Measurements from ENCODE around the gene RAD9B. TPM values are rescaled to one million over a fixed set of nuclear protein-coding genes. Genes with fewer than 3 reads are reported as not detected.
"Not testable (repeated sequence)": the region's sequence is repeated elsewhere in the genome, so short reads cannot be mapped to it uniquely, and the experiment has no call there.

The RAD9B gene
- total RNA-seq, 1 experiment from 2014 or later, result 2.7 TPM

DNA sequence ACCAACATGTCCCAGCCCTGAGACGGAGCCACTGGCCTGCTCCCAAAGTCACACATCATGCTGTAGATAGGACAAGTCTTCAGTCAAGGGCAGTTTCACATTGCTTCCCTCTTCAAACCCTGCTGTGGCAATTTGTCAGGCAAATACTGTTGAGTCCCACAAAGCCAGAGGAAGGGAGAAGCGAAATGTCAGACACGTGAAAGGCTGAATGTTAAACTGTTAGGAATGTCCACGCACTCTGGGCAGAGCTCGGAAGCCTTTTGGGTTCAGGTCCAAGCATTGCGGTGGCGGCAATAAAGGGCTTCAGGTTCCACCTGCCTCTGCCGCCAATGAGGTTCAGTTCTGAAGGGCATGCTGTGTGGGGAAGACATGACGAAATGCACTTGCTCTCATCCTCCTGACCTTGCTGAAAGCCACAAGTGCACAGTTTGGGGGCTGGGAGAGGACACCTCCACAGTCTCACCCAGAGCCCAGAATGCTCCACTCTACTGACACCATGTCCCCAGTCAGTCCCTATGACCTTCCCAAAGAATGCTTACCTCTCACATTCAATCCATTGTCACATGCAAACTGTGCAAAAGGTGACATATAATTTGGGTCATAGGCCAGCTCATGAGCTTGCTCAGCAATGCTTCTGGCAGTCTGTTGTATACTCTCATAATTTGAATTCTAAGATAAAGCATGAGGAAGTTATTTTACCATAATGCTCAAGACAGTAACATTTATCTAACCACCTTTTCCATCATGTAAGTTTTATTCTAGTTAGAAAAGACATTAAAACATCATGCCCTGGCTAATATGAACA, 35.7 kb downstream of the RAD9B start:
- H3K27me3 ChIP-seq, result no peaks in the 10 kb centered on the region
- no peaks in the 10 kb centered on the region for H3K9me3 ChIP-seq (replicated peaks)
- H3K4me1 ChIP-seq, result peaks cover 20% of the 10 kb centered on the region
- H3K27ac ChIP-seq, result peak overlapping the region; percentile 84
- no peak overlapping the region for H3K4me3 ChIP-seq
- H3K36me3 ChIP-seq, result peaks cover 7% of the 10 kb centered on the region; the same call in 1 of the 2 replicates
- peak; percentile 78 to 83 for DNase-seq

DNA sequence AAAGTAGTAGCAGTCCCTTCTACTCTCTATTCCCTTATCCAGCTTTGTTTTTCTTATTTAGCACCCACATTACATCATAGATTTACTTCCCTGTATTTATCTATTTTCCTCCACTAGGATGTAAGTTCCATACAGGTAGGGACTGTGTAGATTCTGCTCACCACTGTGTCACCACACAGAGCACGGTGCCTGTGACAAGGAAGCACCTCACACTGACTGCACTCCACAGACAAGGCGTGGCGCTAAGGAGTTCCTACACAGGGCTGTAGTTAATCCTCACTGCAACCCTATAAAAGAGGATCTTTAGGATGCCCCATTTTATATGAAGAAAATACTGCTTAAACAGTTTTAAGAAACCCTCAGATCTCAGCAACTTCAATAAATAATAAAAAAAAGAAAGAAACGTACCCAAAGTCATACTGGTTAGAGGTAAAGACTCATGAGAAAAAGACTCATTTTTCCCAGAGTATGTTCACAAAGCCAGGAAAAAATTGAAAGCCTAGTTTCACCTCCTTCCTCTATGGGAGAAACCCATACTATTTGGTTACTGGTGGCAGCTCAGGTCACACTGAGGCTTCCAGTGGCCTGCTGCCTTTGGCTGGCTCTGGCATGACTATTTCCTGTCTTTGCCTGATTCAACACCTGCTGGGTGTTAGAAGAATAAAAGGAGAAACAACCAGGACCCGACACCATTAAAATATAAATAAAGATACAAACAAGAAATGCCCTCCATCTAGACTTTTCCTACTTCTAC, 36.9 kb downstream of the RAD9B start:
- Histone ChIP-seq H3K27me3 (no peaks in the 10 kb centered on the region), H3K36me3 (peaks cover 7% of the 10 kb centered on the region), H3K4me1 (peaks cover 20% of the 10 kb centered on the region), H3K9me3 (replicated peaks) (no peaks in the 10 kb centered on the region), H3K4me3 (no peak overlapping the region), H3K27ac (no peak overlapping the region)
- no peak for DNase-seq

- no peak overlapping the region for H3K4me3 ChIP-seq
- DNase-seq, result no peak
- no peak overlapping the region for H3K27ac ChIP-seq
- H3K27me3 ChIP-seq, result no peaks in the 10 kb centered on the region
- H3K36me3 ChIP-seq, result peaks cover 8% of the 10 kb centered on the region; the same call in 1 of the 2 replicates
- no peaks in the 10 kb centered on the region for H3K9me3 ChIP-seq (replicated peaks)
- H3K4me1 ChIP-seq, result peaks cover 20% of the 10 kb centered on the region
These were observed 37.9 kb downstream of the RAD9B start for GRCh38 chr12:110540048-110540447.

- Histone ChIP-seq H3K9me3 (replicated peaks) (no peaks in the 10 kb centered on the region), H3K4me1 (peaks cover 11% of the 10 kb centered on the region), H3K36me3 (peaks cover 5% of the 10 kb centered on the region; the same call in 1 of the 2 replicates), H3K27me3 (no peaks in the 10 kb centered on the region), H3K4me3 (no peak overlapping the region), H3K27ac (no peak overlapping the region)
- DNase-seq, result peak; percentile 70 to 82
These were observed 41.3 kb downstream of the RAD9B start for GRCh38 chr12:110543252-110543959.

DNA sequence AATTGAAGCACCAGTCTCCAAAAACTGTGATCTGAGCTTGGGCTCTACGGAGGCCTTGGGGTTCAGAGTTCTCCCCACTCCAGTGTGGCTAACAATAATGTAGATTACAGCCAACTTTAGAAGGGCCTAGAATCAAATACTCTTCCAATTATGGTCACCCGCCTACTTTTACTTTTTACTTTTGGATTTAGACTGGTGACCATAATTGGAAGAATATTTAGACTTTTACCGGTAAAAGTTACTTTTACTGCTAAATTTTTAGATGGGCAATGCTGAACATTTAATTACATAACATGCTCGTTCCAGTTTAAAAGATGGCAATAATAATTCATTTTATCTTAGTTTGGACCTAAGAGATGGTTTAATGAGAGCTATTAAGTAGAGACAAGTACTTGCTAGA, 41.8 kb downstream of the RAD9B start:
- no peak overlapping the region for H3K27ac ChIP-seq
- H3K4me1 ChIP-seq, result peaks cover 8% of the 10 kb centered on the region; the same call in 1 of the 2 replicates
- H3K27me3 ChIP-seq, result no peaks in the 10 kb centered on the region
- H3K4me3 ChIP-seq, result no peak overlapping the region
- H3K36me3 ChIP-seq, result peaks cover 4% of the 10 kb centered on the region; the same call in 1 of the 2 replicates
- no peak for DNase-seq
- H3K9me3 ChIP-seq (replicated peaks), result no peaks in the 10 kb centered on the region

DNA sequence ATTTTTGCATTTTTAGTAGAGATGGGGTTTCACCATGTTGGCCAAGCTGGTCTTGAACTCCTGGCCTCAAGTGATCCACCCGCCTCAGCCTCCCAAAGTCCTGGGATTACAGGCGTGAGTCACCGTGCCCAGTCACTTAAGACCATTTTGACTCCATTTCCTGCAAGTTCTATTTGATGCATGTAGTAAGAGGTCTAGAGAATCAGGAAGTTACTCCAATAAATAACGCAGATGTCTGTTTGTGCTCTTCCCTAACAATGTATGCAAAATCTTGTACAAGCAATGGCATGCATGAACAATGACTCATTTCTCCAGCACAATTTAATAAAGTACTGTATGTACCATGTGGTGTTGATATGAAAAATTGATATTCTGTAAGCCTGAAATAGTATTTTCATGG, 43.1 kb downstream of the RAD9B start:
- not testable (repeated sequence) for DNase-seq; H3K9me3 ChIP-seq (replicated peaks); H3K27ac ChIP-seq; H3K4me3 ChIP-seq; H3K27me3 ChIP-seq; H3K4me1 ChIP-seq; H3K36me3 ChIP-seq

DNA sequence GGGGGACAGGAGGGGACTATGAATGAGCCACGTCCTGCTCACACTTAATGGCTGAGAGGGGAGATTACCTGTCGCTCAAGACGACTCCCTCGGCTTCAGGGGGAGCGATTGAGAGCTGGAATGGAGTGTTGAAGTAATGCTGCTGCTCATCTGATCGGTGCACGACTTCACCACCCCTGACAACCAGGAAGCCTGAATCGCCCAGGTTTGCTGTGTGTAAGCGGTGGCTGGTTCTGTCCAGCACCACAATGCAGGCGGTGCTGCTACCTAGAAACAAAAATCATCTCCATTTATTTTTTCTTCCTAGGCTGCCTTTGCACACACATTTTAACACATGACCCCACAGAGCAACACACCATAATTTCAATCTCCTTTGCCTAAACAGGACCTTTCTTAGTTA, 43.7 kb downstream of the RAD9B start:
- peaks cover 4% of the 10 kb centered on the region; the same call in 1 of the 2 replicates for H3K36me3 ChIP-seq
- no peak for DNase-seq
- no peak overlapping the region for H3K27ac ChIP-seq
- H3K9me3 ChIP-seq (replicated peaks), result no peaks in the 10 kb centered on the region
- H3K4me1 ChIP-seq, result peaks cover 8% of the 10 kb centered on the region; the same call in 1 of the 2 replicates
- no peak overlapping the region for H3K4me3 ChIP-seq
- no peaks in the 10 kb centered on the region for H3K27me3 ChIP-seq

DNA sequence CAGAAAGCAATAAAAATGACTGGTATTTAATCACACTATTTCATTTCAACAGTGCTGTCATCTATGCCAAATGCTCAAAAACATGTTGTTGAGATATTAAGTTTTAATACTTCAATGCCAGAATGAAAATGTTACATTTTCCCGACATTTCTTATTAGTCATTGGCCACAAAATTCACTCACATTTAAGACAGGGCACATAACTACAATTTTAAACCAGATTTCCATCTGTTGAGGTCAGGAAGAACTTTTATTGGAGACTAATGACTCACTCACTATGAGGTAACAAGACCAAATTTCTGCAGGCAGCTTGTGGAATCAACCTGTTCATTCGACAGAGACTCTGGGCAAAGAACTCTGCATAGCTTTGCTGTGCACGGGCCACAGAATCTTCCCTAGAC, 44.2 kb downstream of the RAD9B start:
- no peak overlapping the region for H3K27ac ChIP-seq
- H3K4me1 ChIP-seq, result peaks cover 8% of the 10 kb centered on the region; the same call in 1 of the 2 replicates
- DNase-seq, result peak; percentile 8 to 25
- peaks cover 4% of the 10 kb centered on the region; the same call in 1 of the 2 replicates for H3K36me3 ChIP-seq
- no peaks in the 10 kb centered on the region for H3K27me3 ChIP-seq
- no peaks in the 10 kb centered on the region for H3K9me3 ChIP-seq (replicated peaks)
- no peak overlapping the region for H3K4me3 ChIP-seq

DNA sequence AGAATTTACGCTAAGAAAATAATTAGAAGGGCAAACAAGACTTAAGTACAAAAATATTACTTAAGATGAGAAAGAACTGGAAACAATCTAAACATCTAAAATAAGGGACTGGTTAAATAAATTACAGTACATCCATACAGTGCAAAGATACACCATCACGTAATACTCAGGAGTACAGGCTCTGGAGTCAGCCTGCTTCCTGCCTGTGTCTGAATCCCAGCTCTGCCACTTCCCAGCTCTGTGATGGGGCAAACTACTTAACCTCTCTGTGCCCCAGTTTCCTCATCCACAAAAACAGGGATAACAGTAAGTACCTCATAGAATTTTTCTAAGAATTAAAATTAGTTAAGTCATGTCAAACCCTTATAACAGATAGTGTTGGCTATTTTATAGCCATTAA, 45.0 kb downstream of the RAD9B start:
- no peaks in the 10 kb centered on the region for H3K27me3 ChIP-seq
- peaks cover 8% of the 10 kb centered on the region; the same call in 1 of the 2 replicates for H3K4me1 ChIP-seq
- H3K4me3 ChIP-seq, result no peak overlapping the region
- H3K36me3 ChIP-seq, result peaks cover 5% of the 10 kb centered on the region; the same call in 1 of the 2 replicates
- H3K27ac ChIP-seq, result no peak overlapping the region
- H3K9me3 ChIP-seq (replicated peaks), result no peaks in the 10 kb centered on the region
- DNase-seq, result no peak

GRCh38 chr12:110548678-110549077, 46.5 kb downstream of the RAD9B start:
- no peak for DNase-seq
- Histone ChIP-seq H3K4me1 (peaks cover 8% of the 10 kb centered on the region; the same call in 1 of the 2 replicates), H3K36me3 (peaks cover 5% of the 10 kb centered on the region; the same call in 1 of the 2 replicates), H3K4me3 (no peak overlapping the region), H3K27ac (no peak overlapping the region), H3K27me3 (no peaks in the 10 kb centered on the region), H3K9me3 (replicated peaks) (no peaks in the 10 kb centered on the region)

DNA sequence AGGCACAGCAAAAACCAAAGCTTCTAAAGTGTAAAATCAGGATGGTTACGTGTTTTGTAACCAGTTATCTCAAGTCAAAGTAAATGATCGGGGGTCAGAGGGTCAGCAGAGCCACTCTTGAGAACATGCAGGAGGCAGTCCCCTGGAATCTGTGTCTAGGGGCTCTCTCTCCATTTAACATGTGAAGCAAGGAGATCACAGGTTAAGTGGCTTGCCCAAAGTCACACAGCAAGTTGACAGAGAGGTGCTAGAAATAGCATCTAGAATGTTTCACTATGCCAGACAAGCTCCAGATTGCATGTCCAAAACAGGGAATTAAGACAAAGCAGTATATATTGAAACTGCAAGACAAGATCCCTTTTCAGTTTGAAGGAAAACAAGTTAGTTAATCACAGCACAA, 47.6 kb downstream of the RAD9B start:
- Histone ChIP-seq H3K27ac (no peak overlapping the region), H3K36me3 (0 out of 2 replicates have a peak, but pooled peaks cover 2% of the 10 kb centered on the region), H3K4me3 (no peak overlapping the region), H3K9me3 (replicated peaks) (no peaks in the 10 kb centered on the region), H3K27me3 (no peaks in the 10 kb centered on the region), H3K4me1 (peaks cover 8% of the 10 kb centered on the region; the same call in 1 of the 2 replicates)
- no peak for DNase-seq

GRCh38 chr12:110550981-110551380, 48.9 kb downstream of the RAD9B start:
- H3K9me3 ChIP-seq (replicated peaks), result no peaks in the 10 kb centered on the region
- H3K4me3 ChIP-seq, result no peak overlapping the region
- no peaks in the 10 kb centered on the region for H3K27me3 ChIP-seq
- no peak for DNase-seq
- no peak overlapping the region for H3K27ac ChIP-seq
- H3K36me3 ChIP-seq, result 0 out of 2 replicates have a peak, but pooled peaks cover 2% of the 10 kb centered on the region
- peaks cover 4% of the 10 kb centered on the region; the same call in 1 of the 2 replicates for H3K4me1 ChIP-seq

Data from SJCRH30 (cell line).